ENCODE data around the gene CAB39L. TPM values are rescaled to one million over a fixed set of nuclear protein-coding genes. Genes with fewer than 3 reads are reported as not detected.

Gene CAB39L
- total and polyA plus RNA-seq, 11 donors: 5.9 to 27.4 (median 16.2) TPM

DNA sequence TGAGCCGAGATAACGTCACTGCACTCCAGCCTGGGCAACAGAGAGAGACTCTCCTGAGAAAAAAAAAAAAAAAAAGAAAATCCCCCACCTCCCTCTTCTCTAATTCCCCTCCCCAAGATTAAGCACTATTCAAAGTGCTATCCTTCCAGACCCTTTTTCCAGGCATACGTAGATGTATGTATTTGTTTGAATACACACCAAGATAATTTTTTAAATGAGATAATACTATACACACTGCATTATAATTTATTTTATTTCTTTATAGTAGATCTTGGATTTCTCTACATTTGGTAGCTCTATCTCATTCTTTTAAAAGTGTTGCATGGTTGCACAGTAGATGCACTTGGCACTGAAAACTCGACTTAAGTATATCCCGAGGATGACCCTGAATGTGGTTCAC lies 32.5 kb downstream of the CAB39L start:
- Histone ChIP-seq H3K27ac (no peak overlapping the region), H3K36me3 (peaks cover 0 to 4% (median 0%) of the 10 kb centered on the region in 9 donors), H3K4me1 (peaks cover 0 to 6% (median 0%) of the 10 kb centered on the region in 12 donors), H3K4me3 (no peak overlapping the region), H3K9me3 (no peaks in the 10 kb centered on the region), H3K27me3 (no peaks in the 10 kb centered on the region)
- DNase-seq: no peak
- intact Hi-C loops (cut with DNase I): no loop called here
- TF ChIP-seq, protein P1, sequence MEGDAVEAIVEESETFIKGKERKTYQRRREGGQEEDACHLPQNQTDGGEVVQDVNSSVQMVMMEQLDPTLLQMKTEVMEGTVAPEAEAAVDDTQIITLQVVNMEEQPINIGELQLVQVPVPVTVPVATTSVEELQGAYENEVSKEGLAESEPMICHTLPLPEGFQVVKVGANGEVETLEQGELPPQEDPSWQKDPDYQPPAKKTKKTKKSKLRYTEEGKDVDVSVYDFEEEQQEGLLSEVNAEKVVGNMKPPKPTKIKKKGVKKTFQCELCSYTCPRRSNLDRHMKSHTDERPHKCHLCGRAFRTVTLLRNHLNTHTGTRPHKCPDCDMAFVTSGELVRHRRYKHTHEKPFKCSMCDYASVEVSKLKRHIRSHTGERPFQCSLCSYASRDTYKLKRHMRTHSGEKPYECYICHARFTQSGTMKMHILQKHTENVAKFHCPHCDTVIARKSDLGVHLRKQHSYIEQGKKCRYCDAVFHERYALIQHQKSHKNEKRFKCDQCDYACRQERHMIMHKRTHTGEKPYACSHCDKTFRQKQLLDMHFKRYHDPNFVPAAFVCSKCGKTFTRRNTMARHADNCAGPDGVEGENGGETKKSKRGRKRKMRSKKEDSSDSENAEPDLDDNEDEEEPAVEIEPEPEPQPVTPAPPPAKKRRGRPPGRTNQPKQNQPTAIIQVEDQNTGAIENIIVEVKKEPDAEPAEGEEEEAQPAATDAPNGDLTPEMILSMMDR (IDR thresholded peaks at IDR 0.05): no peak
- TF ChIP-seq POLR2A (IDR thresholded peaks at IDR 0.05): no peak
- ATAC-seq: no peak
- 96 to 98% (median 96%) methylated on average over 5 of the region's 5 CpGs for WGBS, 4 donors

DNA sequence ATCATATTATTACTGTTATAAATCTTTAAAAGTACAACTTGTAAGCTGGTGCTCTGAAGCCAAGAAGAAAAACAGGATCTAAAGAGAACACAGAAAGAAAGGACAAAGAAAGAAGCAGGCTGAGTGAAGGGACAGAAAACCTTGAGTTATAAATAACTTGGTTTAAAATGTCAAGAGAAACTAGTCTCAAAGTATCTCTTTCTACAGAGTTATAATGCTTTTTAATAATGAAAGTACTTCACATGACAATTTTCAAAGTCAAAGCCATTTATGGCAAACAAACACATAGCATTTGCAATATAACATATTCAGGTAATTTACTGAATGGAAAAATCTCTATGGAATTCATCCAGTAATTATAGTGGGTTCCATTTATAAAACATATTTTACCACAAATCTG lies 33.4 kb downstream of the CAB39L start:
- no peak overlapping the region for H3K4me3 ChIP-seq
- peaks cover 0 to 6% (median 0%) of the 10 kb centered on the region in 12 donors for H3K4me1 ChIP-seq
- peaks cover 0 to 4% (median 0%) of the 10 kb centered on the region in 9 donors for H3K36me3 ChIP-seq
- peaks cover 0 to 5% (median 0%) of the 10 kb centered on the region in 12 donors for H3K9me3 ChIP-seq
- DNase-seq (no peak), ATAC-seq (no peak)
- H3K27me3 ChIP-seq: no peaks in the 10 kb centered on the region
- no peak for TF ChIP-seq POLR2A (IDR thresholded peaks at IDR 0.05)
- TF ChIP-seq, protein P1 (IDR thresholded peaks at IDR 0.05): no peak
- H3K27ac ChIP-seq: peak overlapping the region in 1 of 12 donors; percentile 21
- intact Hi-C loops (cut with DNase I): no loop called here

DNA sequence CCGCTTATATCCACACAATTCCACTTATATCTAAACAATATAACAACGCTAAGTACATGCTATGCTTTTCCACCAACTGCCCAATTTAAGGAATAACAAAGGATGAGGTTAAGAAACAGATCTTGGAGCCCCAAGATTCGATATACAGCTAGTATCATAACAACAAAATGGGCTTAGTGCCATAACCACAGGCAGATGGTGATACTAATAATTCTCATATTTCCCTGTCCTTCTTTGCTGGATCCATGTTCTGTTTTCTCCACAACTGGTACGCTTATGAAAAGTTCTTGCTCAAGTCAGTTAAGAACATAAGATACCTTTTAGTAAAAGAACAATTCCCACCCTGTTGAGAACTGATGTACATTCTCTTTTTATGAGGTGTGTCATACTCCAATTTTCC lies 33.9 kb downstream of the CAB39L start:
- ATAC-seq (no peak), DNase-seq (no peak)
- Histone ChIP-seq H3K27ac (peak overlapping the region in 1 of 12 donors; percentile 21), H3K36me3 (peaks cover 0 to 4% (median 0%) of the 10 kb centered on the region in 9 donors), H3K4me3 (no peak overlapping the region), H3K27me3 (no peaks in the 10 kb centered on the region), H3K4me1 (peaks cover 0 to 6% (median 0%) of the 10 kb centered on the region in 12 donors), H3K9me3 (peaks cover 0 to 9% (median 3%) of the 10 kb centered on the region in 12 donors)
- intact Hi-C loops (cut with DNase I): no loop called here
- 77 to 88% (median 82%) methylated on average over 4 of the region's 4 CpGs for WGBS, 4 donors
- TF ChIP-seq, protein P1 (IDR thresholded peaks at IDR 0.05): no peak
- no peak for TF ChIP-seq POLR2A (IDR thresholded peaks at IDR 0.05)

DNA sequence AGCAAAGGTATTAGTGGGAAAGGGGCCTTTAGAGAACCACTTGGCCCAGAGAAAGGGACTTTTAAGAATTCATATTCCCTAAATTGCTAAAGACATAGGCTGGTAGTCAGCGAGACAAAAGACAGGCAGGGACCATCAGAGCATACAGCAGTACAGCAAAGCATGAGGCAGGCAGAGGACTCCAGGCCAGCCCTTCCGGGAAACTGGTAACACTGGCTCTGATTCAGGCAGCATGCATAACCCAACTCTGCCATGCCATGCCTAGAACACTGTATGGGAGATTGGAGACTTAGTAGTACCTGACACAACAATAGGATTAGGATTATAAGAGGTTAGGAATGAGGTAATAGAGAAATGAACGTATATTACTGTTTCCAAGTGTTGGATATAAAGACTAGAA lies 34.9 kb downstream of the CAB39L start:
- Histone ChIP-seq H3K4me1 (peaks cover 0 to 6% (median 0%) of the 10 kb centered on the region in 12 donors), H3K36me3 (peaks cover 0 to 5% (median 0%) of the 10 kb centered on the region in 9 donors), H3K27ac (peak overlapping the region in 1 of 12 donors; percentile 44), H3K9me3 (peaks cover 0 to 19% (median 13%) of the 10 kb centered on the region in 12 donors), H3K27me3 (no peaks in the 10 kb centered on the region), H3K4me3 (no peak overlapping the region)
- ATAC-seq: peak in 1 of 4 donors; percentile 26
- intact Hi-C loops (cut with DNase I): no loop called here
- no peak for DNase-seq
- 80 to 81% (median 81%) methylated on average over 3 of the region's 3 CpGs for WGBS, 4 donors
- TF ChIP-seq POLR2A (IDR thresholded peaks at IDR 0.05): no peak
- TF ChIP-seq, protein P1 (IDR thresholded peaks at IDR 0.05): no peak
